Loucy (cell line): ENCODE data around the gene AFAP1L1.
A peak's percentile ranks its signal among the peaks of the same experiment; 100 is the strongest.

Source experiments
- H2AFZ ChIP-seq: fragments of 200-600 bp; sonication (generic); 2 replicates; pipeline ENCODE4 v1.6.0; 2016; ENCODE audit warnings: antibody characterized with exemption, mild to moderate bottlenecking, low read length, moderate library complexity
- H3F3A ChIP-seq: fragments of 200-600 bp; 2 replicates; pipeline ENCODE4 v1.6.0; 2016; ENCODE audit warnings: antibody characterized with exemption, low read depth, mild to moderate bottlenecking
- H3K27me3 ChIP-seq: fragments of 200-600 bp; sonication (generic); 2 replicates; pipeline ENCODE4 v1.6.1; 2014; ENCODE audit warnings: low read length, mild to moderate bottlenecking; ENCODE audit not compliant: insufficient read depth, poor library complexity, severe bottlenecking
- H3K36me3 ChIP-seq: fragments of 200-600 bp; sonication (generic); 2 replicates; pipeline ENCODE4 v1.6.1; 2016; ENCODE audit warnings: low read length; ENCODE audit not compliant: insufficient read depth
- H3K4me1 ChIP-seq: fragments of 200-600 bp; sonication (generic); 2 replicates; pipeline ENCODE4 v1.5.1; 2014; ENCODE audit warnings: low read length, mild to moderate bottlenecking; ENCODE audit not compliant: insufficient read depth, poor library complexity, severe bottlenecking
- H3K4me2 ChIP-seq: fragments of 200-600 bp; sonication (generic); 2 replicates; pipeline ENCODE4 v1.6.0; 2014; ENCODE audit warnings: antibody characterized with exemption, low read length, low read depth, mild to moderate bottlenecking; ENCODE audit not compliant: poor library complexity, severe bottlenecking
- H3K4me3 ChIP-seq: fragments of 200-600 bp; sonication (generic); 2 replicates; pipeline ENCODE4 v1.5.1; 2014; ENCODE audit warnings: low read length, mild to moderate bottlenecking, mixed read lengths; ENCODE audit not compliant: poor library complexity, severe bottlenecking
- H3K79me2 ChIP-seq: fragments of 200-600 bp; sonication (generic); 2 replicates; pipeline ENCODE4 v1.6.1; 2014; ENCODE audit warnings: low read length; ENCODE audit not compliant: insufficient read depth
- H3K9ac ChIP-seq: fragments of 200-600 bp; sonication (generic); 2 replicates; pipeline ENCODE4 v1.6.0; 2014; ENCODE audit warnings: mild to moderate bottlenecking, low read depth, low read length, moderate library complexity; ENCODE audit not compliant: poor library complexity, severe bottlenecking
- H3K9me2 ChIP-seq: fragments of 200-600 bp; sonication (generic); replicated peaks from 2 replicates; pipeline ENCODE4 v1.6.1; 2016; ENCODE audit warnings: low read depth, low read length, mixed read lengths
- H3K9me3 ChIP-seq: fragments of 200-600 bp; sonication (generic); 2 replicates; pipeline ENCODE4 v1.6.1; 2014; ENCODE audit warnings: mild to moderate bottlenecking, antibody characterized with exemption, low read length, low read depth; ENCODE audit not compliant: insufficient read depth
- H4K20me1 ChIP-seq: fragments of 200-600 bp; sonication (generic); 2 replicates; pipeline ENCODE4 v1.6.0; 2014; ENCODE audit warnings: antibody characterized with exemption, low read length, mild to moderate bottlenecking; ENCODE audit not compliant: insufficient read depth, poor library complexity, severe bottlenecking
- CTCF ChIP-seq: fragments of 200-600 bp; sonication (generic); conservative IDR thresholded peaks from 2 replicates; pipeline ENCODE4 v1.5.1; 2014; ENCODE audit warnings: mild to moderate bottlenecking, antibody characterized with exemption, low read length
- EZH2phosphoT487 ChIP-seq: fragments of 200-600 bp; IDR thresholded peaks from 2 replicates; pipeline ENCODE4 v1.6.1; 2018; ENCODE audit warnings: antibody characterized with exemption, mild to moderate bottlenecking, moderate library complexity, borderline replicate concordance

AFAP1L1 gene

GRCh38 chr5:149380466-149381121 lies 108.9 kb downstream of the AFAP1L1 start:
- Histone ChIP-seq H3K9ac (no peak overlapping the region), H2AFZ (no peak overlapping the region)
- TF ChIP-seq EZH2phosphoT487 (no peak), CTCF (no peak)

GRCh38 chr5:149381261-149381985 lies 109.8 kb downstream of the AFAP1L1 start:
- Histone ChIP-seq H3K36me3 (no peaks in the 10 kb centered on the region), H3K27me3 (no peaks in the 10 kb centered on the region), H3K9me2 (no peaks in the 10 kb centered on the region), H3K9ac (no peak overlapping the region), H3F3A (no peaks in the 10 kb centered on the region), H3K4me1 (peaks cover 3% of the 10 kb centered on the region), H3K79me2 (no peaks in the 10 kb centered on the region), H3K4me3 (no peak overlapping the region), H3K9me3 (no peaks in the 10 kb centered on the region), H2AFZ (peak overlapping the region; percentile 55; the same call in 1 of the 2 replicates), H4K20me1 (no peaks in the 10 kb centered on the region), H3K4me2 (no peak overlapping the region)
- TF ChIP-seq CTCF = no peak
- TF ChIP-seq EZH2phosphoT487 = no peak

More at GRCh38 chr5:149380466-149381121, 108.9 kb downstream of the AFAP1L1 start:
- Histone ChIP-seq H3K27me3 (no peaks in the 10 kb centered on the region), H3K9me3 (no peaks in the 10 kb centered on the region), H3K4me1 (peaks cover 3% of the 10 kb centered on the region), H4K20me1 (no peaks in the 10 kb centered on the region), H3K4me3 (no peak overlapping the region), H3F3A (no peaks in the 10 kb centered on the region), H3K36me3 (no peaks in the 10 kb centered on the region), H3K9me2 (no peaks in the 10 kb centered on the region), H3K79me2 (no peaks in the 10 kb centered on the region), H3K4me2 (no peak overlapping the region)

DNA sequence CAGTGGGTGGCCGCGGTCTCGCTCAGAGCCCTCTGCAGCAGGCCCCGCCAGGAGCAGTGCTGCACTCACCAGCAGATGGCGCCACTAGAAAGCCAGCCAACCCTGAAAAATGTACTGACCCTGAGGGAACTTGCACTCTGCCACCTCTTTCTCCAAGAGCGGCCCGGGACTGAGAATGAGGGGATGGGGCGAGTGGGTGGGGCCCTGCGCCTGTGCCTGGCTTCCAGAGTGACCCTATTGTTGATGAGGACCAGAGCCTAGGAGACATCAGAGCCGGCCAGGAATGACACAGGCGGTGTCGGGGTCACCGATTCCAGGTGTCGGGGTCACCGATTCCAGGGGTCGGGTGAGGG lies 110.3 kb downstream of the AFAP1L1 start:
- no peak overlapping the region for H3K4me2 ChIP-seq
- no peaks in the 10 kb centered on the region for H3K9me2 ChIP-seq
- no peak overlapping the region for H3K4me3 ChIP-seq
- H3F3A ChIP-seq = no peaks in the 10 kb centered on the region
- no peaks in the 10 kb centered on the region for H3K79me2 ChIP-seq
- no peaks in the 10 kb centered on the region for H3K36me3 ChIP-seq
- peaks cover 3% of the 10 kb centered on the region for H3K4me1 ChIP-seq
- no peaks in the 10 kb centered on the region for H3K9me3 ChIP-seq
- H3K9ac ChIP-seq = no peak overlapping the region
- H2AFZ ChIP-seq = peak overlapping the region; percentile 55; the same call in 1 of the 2 replicates
- no peak for TF ChIP-seq EZH2phosphoT487
- TF ChIP-seq CTCF = peak; percentile 87
- no peaks in the 10 kb centered on the region for H4K20me1 ChIP-seq
- no peaks in the 10 kb centered on the region for H3K27me3 ChIP-seq
